Urothelium cell line (cell line): ENCODE data around the gene KCNK16.

ENCODE experiments used
- DNase-seq: peaks from one replicate; pipeline ENCODE4 v3.0.0; 2011; ENCODE audit warnings: low spot score, mixed read lengths
- FAIRE-seq: peaks from 2 replicates; lab custom pipeline; 2011; peaks lifted over from hg19 to GRCh38; lab: Jason Lieb, UNC

Gene KCNK16

DNA sequence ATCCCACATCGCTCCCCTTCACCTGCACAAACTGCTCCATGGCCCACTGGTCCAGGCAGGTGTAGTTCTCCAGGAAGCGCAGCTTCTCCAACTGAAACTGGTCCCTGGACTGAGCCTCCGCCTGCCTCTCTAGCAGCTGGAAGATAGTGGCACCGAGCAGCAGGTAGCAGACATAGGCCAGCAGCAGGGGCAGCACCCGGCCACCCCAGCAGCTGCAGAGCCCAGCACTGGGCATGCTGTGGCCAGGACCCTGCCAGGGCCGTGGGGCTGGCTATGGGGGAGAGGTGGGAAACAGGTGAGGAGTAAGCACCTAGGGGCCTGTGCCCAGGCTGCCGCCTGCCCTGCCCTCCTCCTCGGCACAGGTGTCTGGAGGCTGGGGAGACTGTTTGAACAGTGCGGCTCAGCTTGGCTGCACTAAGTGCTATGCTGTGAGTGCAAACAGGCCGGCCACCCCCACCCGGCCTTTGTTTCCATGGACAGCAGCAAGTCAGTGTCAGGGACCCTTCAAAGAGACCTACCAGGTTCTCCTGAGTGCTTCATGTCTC, at the start of gene KCNK16:
KCNK16 (minus strand) TSS at position 397 of the 545 bp plus-strand sequence; CDS start at position 235, 162 bp downstream.
- DNase-seq (no peak), FAIRE-seq (no peak)

DNA sequence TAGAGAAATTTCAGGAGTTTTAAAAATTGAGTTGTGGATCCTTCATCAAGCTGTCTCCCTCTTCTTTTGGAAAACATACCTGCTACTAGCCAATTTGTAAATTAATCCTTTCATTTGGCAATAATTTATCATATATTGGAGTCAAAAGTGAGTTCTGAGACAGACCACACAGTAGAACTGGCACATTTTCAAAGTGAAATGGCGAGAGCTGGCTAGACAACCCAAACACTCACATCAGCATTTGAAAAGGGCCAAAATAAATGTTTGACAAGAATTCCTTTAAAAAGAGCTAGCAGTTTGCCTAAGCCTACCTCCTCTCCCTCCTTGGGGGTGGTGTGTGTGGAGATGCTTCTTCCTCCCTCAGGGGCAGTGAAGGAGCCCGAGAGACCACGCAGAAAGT, 47.9 kb upstream of the KCNK16 start:
- FAIRE-seq (no peak), DNase-seq (no peak)

DNA sequence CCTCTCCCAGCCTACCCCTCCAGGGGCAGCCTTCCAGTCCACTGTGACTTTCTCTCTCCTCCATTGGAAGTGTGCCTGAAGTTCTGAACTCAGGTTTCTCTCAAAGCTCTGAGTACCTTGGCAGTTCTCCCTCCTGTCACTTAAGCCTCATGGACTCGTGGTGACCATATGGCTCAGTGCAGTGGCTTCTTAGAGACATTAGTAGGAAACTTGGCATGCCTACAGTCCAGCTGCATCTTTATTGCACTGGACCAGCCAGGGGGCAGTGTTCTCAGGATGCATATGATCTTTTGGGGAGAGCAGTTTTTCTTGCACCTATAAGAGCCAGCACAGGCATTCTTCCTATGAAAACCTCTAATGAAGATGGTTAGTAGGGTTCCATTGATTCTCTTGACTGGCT, 47.5 kb upstream of the KCNK16 start:
- DNase-seq = no peak
- no peak for FAIRE-seq

DNA sequence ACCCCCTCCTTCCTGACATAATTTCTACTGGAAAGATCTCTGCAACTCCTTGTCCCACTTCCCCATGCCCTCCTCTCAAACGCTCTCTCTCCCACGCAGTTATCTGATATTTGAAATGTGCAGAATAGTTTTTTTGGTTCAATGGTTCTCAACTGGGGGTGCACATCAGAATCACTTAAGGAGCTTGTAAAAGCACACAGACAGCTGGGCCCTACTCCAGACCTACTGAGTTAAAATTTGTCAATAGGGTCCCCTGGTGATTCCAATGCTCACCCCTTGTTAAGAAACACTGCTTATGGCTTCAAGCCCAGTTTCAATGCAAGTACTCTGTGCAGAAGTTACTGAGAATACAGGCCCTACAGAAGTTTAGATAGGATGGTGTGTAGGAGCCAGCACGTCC, 45.2 kb upstream of the KCNK16 start:
- FAIRE-seq (no peak), DNase-seq (no peak)

DNA sequence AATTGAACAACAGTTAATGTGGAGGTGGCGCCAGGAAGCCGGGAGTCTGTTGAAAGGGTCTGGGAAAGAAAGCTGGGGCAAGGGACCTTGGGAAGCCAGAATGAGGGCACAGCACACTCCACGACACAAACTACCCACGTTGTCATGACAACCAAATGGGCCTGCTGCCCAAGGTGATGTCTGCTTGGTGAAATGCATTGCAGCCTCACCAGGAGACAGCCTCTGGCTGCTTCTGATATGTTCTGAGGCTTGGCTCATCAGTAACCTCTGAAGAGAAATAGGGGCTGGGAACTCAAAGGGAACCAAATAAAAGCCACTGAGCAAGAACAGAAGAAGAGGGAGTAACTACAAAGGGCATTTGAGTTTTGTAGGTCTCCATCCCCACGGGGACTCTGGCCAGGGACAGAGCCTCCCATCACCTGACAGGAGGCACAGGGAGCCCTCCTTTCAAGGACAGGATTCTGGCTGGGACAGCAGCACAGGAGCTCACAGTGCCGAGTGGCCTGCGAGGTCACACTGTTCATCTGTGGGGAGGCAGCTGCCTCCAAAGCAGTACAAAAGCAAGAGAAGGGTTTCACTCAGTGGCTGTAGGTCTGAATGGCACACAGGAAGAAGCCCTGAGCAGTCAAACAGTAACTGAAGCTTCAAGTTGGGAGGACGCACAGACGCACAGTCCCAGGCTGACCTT, 44.6 kb upstream of the KCNK16 start:
- FAIRE-seq = no peak
- DNase-seq = no peak

DNA sequence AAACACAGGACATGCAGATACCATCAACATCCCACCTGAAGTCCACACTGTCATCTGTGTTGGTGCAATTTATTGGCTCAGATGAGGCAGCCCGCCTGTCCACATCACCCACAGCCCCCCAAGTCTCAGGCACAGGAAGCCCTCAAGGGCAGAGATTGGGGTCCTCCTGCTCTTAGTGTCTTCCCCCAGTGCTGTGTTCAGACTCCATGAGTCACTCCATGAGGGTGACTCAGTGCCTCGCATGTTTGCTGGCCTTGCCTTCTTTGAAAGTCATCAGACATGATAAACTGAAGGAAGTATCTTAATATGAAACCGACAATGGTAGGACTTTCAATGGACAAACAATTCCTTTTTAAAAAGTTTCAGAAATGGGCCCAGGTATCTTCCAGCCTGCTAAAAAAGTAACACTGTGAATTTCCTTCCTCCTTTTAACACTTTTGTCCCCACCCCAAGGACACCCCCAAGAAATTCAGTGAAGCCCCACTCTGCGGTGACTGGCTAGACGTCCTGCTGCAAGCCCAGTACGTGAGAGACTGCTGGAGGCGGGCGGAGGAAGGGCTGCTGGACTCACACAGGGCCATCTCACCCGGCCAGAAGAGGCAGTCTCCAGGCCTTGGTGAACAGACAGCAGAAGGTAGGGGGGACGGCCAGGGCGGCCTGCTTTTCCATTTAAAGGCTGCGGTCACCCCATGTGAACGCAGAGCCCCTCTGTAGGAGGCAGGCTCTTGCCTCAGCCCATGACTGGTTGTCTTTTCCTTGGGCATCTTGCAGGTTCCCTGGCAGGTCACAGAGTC, 43.0 kb upstream of the KCNK16 start:
- FAIRE-seq (peak; percentile 17), DNase-seq (peak; percentile 67)

DNA sequence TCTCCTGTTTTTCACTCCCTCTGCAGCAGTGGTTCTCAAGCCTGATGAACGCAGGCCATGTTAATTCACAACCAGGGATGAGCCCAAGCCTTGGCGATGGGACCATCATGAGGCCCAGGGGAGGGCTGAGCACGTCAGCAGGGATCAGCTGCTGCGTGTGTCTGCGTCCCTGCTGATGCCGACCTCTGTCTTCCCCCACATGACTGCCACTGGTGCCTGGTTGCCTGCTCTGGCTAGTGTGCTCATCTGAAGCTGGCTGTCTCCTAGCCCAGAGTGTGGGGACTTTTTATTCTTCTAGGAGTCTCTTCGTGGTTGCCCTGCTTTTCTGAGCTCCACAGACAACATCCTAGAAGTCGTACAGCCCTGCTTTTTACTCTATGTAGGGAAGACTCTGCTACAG, 40.8 kb upstream of the KCNK16 start:
- no peak for DNase-seq
- no peak for FAIRE-seq

DNA sequence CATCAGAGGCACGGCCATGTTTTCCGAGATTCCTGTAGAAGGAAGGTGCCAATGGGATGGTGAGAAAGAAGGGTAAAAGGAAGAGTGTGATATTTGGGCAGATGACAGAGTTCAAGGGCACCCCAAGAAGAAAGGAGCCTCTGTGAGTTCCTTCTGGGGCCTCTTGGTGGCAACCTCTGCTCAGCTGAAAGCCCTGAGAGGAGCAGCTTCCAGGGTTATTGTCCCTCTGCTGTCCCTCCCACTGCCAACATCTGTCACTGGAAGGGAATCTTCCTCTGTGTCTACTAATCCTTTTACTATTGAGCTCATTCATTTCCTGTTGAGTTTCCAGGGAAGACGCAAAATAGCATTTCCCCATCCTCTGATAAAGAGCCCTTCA, 40.0 kb upstream of the KCNK16 start:
- FAIRE-seq (no peak), DNase-seq (peak; percentile 33)

DNA sequence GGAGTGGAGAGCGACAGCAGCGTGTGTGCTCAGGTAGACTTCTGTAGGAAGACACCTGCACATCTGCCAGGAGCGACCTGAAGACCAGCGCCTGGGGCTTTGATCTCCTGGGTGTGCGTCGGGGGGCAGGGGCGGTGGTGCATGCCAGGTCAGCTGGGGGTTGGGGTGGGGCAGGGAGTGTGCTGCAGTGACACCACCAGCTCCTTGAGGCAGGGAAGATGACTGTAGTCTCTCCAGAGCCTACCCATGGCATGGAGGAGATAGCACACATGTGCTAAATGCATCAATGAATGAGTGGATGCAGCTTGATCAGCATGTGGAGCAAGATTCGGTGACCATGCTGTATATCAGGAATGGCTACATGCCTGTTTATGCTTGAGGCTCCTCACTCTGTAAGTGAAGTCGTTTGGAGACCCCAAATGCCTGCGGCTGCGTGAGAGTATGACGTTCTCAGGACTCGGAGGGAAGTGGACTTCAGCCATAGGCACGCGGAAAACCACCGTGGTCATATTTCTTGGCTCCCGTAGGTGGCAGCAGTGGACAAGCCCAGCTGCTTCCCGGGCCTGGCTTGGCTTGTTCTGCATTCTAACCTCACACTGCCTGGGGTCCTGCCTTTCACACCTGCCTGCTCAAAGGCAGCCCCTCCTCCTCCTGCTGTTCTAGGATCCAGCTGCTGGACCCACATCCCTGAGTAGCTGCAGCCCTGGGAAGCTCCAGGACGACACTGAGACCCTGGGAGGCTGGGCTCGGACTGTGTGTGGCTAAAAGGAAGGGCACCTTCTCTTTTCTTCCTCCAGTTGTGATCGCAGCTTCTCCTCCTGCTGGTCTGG, 39.4 kb upstream of the KCNK16 start:
- no peak for FAIRE-seq
- peak; percentile 84 for DNase-seq

DNA sequence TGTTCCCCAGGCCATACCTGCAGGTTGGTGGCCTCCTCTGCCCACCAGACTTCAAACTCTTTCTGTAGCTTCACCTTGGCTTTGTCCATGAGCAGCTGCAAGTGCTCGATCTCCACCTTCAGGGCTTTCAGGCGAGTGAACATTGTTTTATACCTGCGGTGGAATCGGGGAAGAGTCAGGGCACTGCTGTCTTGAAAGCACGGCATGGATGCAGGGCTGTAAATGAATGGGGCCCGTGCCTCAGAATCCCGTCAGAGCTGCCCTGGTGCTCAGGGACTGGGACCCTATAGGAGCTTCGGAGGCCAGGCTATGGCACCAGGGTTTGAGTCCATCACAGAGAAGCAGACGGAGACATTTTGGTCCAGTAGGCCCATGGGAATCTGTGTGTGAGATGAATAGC, 37.9 kb upstream of the KCNK16 start:
- no peak for FAIRE-seq
- no peak for DNase-seq

DNA sequence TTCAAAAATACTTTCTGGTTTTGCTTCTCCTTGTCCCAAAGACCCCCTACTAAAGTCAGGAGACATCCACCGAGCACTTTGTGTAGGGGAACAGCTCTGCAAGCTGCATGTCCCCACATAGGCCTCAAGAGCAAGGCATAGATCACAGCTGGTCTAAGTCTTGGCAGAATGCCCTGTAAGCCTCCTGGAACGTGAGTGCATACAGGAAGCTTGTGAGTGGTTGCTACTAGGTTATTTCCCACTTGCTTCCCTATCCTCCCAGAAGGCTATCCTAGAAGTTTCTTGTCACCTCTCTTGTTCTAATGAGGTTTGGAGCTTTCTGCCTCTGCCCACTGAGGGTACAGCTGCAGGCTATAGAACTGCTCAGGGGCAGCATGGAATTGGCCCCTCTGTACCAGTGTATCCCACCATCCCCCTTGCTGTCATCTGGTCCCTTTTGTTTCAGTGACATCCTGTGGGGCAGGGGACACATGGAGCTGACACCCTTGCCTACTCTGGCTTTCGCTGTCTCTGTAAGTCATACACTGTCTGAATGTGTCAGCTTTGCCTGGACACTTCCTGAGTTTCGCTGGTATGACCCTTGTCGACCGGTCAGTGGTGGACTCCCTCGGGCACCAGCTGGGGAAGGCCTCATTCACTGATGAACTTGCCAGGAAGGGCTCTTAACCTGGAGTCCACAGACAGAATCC, 35.6 kb upstream of the KCNK16 start:
- FAIRE-seq = no peak
- DNase-seq = no peak

DNA sequence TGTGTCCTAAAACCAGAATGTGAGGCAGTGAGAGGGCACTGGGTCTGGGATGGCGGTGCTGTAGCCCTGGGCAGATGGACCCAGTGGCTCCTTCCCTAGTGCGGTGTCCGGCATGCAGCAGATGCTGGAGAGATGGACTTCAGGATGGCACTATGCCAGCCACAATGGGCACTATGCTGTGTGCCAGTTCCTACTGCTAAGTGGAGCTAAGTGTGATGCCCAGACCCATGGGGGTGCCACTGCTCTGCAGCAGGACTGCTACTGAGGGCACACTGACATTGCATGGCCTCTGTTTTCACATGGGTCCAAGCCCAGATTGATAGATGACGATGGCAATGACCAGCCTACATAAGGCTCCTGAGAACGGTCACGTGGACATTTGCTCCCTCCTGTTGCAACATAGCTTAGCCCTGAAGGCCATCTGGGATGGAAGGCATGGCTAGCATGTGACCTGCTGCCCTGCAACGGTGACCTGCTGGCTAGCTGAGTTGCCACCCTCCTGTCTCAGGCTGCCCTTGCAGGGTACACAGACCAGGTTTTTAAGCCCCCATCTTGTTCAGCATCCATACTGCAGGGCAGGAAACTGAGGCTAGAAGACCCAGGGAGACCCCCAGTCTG, 31.3 kb upstream of the KCNK16 start:
- DNase-seq = no peak
- no peak for FAIRE-seq

DNA sequence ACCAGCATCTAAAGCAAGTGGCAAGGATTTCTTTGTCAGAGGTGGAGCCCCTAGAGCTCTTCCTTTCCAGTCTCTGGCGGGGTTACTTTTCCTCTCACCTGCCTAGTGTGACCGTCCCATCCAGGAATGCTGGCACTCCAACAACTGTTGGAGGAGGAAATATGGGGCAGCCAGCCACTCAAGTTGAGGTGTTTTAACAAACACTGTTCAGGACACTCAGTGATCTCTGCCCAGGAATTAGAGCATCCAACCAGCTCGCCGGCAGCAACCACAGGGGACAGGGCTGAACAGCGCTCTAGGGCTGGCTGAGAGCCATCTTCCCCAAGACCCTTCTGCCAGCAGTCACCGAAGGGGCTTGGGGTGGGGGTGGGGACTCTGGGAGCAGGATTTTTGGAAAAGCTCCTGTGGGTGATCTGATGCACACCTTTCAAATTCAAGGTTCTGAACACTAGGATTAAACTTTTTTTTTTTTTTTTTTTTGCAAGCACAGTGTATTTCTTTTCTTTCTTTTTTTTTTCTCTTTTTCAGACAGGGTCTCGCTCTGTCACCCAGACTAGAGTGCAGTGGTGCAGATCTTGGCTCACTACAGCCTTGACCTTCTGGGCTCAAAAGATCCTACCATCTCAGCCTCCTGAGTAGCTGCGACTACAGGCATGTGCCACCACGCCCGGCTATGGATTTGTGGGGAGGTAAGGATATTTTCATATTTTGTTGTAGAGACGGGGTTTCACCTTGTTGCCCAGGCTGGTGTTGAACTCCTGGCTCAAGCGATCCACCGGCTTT, 28.4 kb upstream of the KCNK16 start:
- FAIRE-seq = no peak
- DNase-seq = no peak

DNA sequence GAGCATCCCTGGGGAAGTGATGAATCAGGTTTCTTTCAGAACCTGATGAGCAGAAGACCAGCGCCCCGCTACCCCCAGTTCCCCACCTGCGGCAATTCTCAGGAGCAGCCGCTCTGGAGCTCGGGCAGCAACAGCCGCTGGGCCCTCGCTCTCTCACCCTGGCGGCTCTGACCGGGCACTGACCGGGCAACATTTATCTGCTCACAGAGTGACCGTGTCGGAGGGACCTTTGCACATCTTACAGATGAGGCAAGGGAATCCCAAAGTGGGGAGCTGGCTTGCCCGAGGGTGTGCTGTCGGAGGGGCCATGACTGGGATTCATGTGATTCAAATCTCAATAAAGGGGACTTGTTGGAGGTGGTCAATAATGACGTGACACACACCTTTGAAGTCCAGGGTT, 26.2 kb upstream of the KCNK16 start:
- FAIRE-seq (no peak), DNase-seq (no peak)

DNA sequence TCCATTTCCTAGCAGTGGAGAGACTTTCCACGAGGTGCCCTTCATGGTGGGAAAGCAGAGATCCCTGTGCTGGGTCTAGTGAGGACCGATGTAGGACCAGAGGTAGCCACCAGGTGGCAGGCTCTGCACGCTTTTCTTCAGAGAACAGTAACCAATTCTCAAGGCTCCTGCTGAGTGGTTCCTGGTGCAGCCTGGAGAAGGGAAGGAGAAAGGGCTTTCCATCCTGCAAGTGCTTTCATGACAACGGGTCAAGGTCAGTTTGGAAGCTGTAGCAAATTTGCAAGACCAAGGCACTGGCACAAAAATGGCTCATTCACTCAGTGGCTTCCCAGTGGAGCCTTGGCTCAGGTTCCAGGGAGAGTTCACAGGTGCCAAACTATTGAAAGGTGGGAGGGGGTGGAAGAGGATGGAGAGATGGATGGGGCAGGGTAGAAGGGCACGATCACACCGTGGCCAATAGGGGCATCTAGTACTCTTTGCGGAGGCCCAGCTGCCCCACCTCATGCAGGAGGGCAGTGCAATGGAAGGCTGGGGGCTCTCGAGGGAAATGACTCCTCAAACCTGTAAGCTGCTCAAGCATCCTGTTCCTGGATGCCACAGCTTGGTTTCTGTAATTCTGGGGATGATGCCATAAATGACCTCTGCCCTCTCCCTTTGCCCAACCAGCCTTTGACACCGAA, 25.5 kb upstream of the KCNK16 start:
- FAIRE-seq (peak; percentile 42), DNase-seq (peak; percentile 85)

DNA sequence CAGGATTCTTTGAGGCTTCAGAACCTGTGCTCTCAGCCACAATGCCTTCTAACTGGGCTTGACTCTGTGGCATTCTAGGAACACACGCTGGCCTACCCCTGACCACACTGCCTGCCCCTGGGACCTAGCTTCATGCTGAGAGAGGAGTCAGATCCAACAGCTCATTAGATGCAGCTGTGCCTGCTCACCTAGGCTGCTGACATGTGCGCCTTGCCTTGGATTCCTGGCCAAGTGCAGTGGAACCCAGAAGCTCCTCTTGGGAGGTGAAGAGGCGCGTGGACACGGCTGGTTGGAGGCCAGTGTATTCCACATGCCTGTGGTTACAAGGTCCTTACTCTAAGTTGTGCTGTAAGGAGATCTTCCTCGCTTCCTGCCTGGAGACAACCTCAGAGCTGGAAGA, 24.7 kb upstream of the KCNK16 start:
- no peak for FAIRE-seq

DNA sequence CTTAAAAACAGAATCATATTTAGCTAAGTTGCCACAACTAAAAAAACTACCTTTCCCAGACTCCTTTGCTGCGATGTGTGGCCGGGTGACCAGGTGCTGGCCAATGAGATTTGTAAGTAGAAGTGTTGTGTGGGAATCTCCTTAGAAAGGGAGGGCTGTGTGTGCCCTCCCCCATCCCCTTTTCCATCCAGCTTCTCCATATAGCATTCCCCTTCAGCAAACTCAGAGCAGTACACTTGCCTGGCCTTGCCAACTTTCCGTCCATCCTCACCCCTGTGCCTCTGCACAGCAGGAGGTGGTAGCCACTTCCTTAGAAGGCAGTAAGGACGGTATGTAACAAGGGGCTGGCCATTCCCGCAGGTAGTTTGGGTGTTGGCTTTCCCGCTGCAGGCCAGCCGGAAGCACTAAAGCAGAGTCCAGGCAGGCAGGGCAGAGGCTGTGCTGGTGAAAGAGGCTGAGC, 22.3 kb upstream of the KCNK16 start:
- DNase-seq (no peak), FAIRE-seq (no peak)

More for the DNA sequence above, 24.7 kb upstream of the KCNK16 start:
- no peak for DNase-seq

DNA sequence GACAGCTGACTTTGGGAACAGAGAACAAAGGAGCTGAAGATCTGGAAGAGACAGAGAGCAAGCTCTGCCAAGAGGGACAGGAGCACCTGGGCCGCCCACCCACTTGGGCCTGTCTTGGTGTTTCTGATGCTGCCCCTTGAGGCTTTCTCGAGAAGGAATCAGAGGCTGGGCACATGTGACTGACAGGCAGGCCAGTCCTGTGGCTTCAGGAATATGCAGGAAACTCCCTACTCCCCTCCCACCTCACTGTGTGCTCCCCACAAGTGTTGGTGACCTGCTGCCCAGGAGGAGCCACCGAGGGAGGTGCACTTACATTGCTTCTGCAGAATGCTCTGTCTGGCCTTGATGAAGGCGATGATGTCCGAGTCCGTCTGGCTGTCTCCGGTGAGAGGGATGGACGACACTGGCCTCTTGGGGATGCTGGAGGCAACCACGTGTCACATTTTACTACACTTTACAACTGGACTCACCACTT, 20.9 kb upstream of the KCNK16 start:
- FAIRE-seq (peak; percentile 52), DNase-seq (no peak)
